ENCODE data around the gene AADAT.

AADAT gene

DNA sequence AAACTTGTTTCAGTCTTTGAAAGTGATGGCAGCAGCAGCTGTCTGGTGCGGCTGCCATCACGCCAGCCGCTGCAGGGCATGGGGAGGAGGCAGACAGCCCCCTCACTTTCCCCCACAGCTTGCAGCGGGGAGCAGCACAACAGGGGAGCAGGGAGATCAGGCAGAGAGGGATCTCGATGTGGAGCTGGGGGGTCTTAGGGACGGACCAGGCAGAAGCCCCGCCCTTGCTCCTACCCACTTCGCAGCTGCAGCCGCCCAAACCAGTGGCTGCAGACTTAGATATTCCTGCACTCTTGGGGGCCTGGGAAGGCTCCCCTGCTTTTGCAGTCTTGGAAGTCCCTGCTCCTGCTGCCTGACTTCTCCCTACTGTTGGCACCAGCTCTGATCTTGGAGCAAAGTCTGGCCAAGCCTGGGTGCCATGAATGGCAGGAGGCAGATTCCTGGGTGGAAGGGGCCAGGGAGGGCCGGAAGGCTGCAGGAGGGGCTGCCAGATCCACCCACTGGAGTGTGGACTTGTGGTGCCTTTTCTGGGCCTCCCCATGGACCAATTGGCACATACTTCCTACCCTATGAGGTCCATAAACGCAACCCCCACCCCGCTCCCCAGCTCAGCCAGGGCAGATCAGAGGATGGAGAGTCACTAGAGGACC is 49.6 kb downstream of the AADAT start:
- TF ChIP-seq, protein P1, sequence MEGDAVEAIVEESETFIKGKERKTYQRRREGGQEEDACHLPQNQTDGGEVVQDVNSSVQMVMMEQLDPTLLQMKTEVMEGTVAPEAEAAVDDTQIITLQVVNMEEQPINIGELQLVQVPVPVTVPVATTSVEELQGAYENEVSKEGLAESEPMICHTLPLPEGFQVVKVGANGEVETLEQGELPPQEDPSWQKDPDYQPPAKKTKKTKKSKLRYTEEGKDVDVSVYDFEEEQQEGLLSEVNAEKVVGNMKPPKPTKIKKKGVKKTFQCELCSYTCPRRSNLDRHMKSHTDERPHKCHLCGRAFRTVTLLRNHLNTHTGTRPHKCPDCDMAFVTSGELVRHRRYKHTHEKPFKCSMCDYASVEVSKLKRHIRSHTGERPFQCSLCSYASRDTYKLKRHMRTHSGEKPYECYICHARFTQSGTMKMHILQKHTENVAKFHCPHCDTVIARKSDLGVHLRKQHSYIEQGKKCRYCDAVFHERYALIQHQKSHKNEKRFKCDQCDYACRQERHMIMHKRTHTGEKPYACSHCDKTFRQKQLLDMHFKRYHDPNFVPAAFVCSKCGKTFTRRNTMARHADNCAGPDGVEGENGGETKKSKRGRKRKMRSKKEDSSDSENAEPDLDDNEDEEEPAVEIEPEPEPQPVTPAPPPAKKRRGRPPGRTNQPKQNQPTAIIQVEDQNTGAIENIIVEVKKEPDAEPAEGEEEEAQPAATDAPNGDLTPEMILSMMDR (IDR thresholded peaks at IDR 0.05; ENCODE audit: insufficient read depth, low read length, missing control alignments), result no peak
- DNase-seq (ENCODE audit: low read depth, low spot score), result no peak
- H3K4me3 ChIP-seq (ENCODE audit: low read depth, low read length), result no peak overlapping the region
- CTCF ChIA-PET, result interaction anchor here (0.8 to 4.7 kb wide), 7 partner anchors 8 to 427 kb away, joined by 3 to 30 read pairs (median 3); partner anchors contain the start of gene NEK1
- POLR2A ChIA-PET, result no interaction called here

DNA sequence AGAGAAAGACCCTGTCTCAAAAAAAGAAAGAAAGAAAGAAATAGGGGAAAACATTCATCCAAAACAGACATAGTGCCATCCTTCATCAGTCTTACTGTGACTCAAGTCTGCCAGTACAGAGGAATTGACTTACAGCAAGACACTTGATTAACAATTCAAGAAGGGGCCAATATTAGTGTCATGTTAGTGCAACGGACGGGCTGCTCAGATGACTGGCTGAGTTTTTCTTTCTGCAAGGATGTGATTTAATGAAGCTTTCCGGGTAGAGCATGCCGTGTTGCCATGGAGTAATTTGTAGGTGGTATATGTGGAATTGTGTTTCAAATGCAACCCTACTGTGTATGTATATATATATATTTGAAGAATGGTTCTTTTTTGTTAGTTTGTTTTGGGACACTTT is 51.0 kb downstream of the AADAT start:
- DNase-seq (ENCODE audit: low read depth, low spot score), result no peak
- H3K4me3 ChIP-seq (ENCODE audit: low read depth, low read length), result no peak overlapping the region
- ChIA-PET POLR2A (no interaction called here), CTCF (interaction anchor here (1.2 to 4.7 kb wide), 3 partner anchors 9 to 247 kb away, joined by 3 to 30 read pairs (median 9); no protein-coding TSS in a partner anchor)
- TF ChIP-seq, protein P1 (IDR thresholded peaks at IDR 0.05; ENCODE audit: insufficient read depth, low read length, missing control alignments), result no peak

DNA sequence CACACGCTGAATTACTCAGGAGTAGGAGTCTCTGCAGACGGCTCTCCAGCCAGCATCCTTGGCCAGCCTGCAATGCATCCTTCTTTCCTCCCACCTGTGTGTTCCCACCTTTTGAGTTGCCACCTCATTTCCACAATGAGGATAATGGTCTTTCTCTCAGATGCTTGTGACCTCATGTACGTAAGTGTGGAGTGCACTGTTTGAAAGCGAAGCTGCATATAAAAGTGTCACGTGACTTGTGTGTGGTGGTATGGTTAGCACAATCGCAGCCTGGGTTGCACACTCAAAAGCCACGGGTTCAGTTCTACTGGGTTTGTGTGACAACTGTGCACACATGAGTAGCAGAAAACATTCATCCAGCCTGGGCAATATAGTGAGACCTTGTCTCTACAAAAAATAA is 51.5 kb downstream of the AADAT start:
- DNase-seq (ENCODE audit: low read depth, low spot score), result no peak
- no peak overlapping the region for H3K4me3 ChIP-seq (ENCODE audit: low read depth, low read length)
- TF ChIP-seq, protein P1 (IDR thresholded peaks at IDR 0.05; ENCODE audit: insufficient read depth, low read length, missing control alignments), result no peak
- CTCF ChIA-PET, result interaction anchor here (1.2 to 1.8 kb wide), 2 partner anchors 10 to 227 kb away, joined by 3 to 9 read pairs; no protein-coding TSS in a partner anchor
- POLR2A ChIA-PET, result no interaction called here

DNA sequence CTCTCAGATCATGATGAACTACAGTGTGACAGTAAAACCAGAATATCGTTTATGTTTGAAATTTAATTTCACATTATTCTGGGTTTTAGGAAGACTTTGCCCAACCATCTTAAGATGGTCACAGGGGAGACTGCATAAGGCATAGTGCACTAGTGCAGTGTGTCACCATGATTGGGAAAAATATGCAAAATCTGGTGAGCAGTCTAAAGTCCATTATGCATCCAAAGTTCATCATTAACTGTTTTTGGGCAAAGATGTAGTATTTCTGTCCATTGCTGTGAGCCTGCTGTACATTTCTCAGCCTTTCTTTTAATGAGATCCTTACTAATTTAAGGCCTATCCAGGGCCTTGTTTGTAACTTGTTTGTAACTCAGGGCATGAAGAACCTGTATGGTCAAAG is 52.3 kb downstream of the AADAT start:
- TF ChIP-seq, protein P1 (IDR thresholded peaks at IDR 0.05; ENCODE audit: insufficient read depth, low read length, missing control alignments), result no peak
- DNase-seq (ENCODE audit: low read depth, low spot score), result no peak
- ChIA-PET CTCF (interaction anchor here (1.2 to 1.8 kb wide), 2 partner anchors 11 to 226 kb away, joined by 3 to 9 read pairs; no protein-coding TSS in a partner anchor), POLR2A (no interaction called here)
- no peak overlapping the region for H3K4me3 ChIP-seq (ENCODE audit: low read depth, low read length)

DNA sequence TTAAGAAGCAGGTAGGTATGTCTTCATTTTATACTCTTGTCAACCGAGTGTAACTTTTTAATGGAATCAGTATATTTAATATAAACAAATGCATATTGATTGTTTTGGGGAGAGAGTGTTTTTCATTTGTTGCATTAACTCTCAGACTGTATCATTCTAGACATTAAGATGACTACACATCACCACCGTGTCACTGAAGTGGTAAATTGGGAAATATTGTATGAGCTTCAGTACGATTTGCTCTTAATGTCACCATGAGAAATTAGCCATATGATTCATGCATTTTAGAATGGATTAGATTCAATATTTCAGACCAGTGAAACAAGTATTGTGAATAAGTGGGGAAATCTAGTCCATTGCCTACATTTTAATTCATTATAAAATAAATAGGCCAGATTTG is 53.9 kb downstream of the AADAT start:
- H3K4me3 ChIP-seq (ENCODE audit: low read depth, low read length), result no peak overlapping the region
- no peak for DNase-seq (ENCODE audit: low read depth, low spot score)
- ChIA-PET CTCF (interaction anchor here (1.9 to 4.3 kb wide), 2 partner anchors 12 to 225 kb away, joined by 5 to 20 read pairs; no protein-coding TSS in a partner anchor), POLR2A (no interaction called here)
- TF ChIP-seq, protein P1 (IDR thresholded peaks at IDR 0.05; ENCODE audit: insufficient read depth, low read length, missing control alignments), result no peak

DNA sequence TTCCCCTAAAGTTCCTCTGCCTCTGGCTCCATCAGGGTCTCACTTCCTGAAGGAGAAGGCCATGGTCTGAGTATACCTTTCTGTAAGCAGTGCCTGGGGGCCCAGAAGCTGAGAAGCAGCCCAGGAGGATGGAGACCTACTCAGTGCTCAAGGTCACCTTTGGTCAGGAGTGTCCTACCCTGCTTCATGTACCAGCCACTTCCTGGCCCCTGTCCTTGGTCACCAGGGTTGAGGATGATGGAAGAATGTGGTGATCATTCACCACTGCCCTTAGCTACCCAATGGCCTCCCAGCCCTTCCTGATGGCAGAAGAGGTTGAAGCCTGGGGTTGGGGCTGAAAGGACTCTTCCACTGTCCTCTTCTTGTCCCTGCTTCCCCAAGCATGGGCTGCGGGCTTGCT is 54.5 kb downstream of the AADAT start:
- CTCF ChIA-PET, result interaction anchor here (1.9 to 4.3 kb wide), 2 partner anchors 13 to 225 kb away, joined by 5 to 20 read pairs; no protein-coding TSS in a partner anchor
- H3K4me3 ChIP-seq (ENCODE audit: low read depth, low read length), result no peak overlapping the region
- TF ChIP-seq, protein P1 (IDR thresholded peaks at IDR 0.05; ENCODE audit: insufficient read depth, low read length, missing control alignments), result no peak
- no peak for DNase-seq (ENCODE audit: low read depth, low spot score)
- POLR2A ChIA-PET, result interaction anchor here (1.1 kb wide), 1 partner anchor 9 kb away, joined by 3 read pairs; the partner anchor contains the start of gene MFAP3L
